Measurements from ENCODE around the gene NR4A1.

DNA sequence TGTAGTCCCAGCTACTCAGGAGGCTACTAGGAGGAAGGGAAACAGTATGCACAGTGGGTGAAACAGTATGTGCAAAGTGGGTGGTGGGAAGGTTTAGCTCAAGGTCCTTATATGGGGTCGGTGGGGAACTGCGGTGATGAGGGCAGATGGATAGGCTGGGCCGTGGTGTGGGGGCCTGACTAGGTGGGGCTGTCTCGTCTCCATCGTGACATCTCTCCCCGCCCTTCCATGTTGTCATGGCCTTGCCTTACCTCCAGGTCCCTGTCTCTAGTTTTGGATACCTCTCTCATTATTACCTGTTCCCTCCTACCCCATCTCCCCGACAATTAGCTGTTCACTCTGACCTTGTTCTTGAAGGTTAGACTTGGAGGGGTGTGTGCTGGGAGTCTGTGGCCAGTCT is 4.4 kb upstream of the NR4A1 start:
- TF ChIP-seq, protein P1, sequence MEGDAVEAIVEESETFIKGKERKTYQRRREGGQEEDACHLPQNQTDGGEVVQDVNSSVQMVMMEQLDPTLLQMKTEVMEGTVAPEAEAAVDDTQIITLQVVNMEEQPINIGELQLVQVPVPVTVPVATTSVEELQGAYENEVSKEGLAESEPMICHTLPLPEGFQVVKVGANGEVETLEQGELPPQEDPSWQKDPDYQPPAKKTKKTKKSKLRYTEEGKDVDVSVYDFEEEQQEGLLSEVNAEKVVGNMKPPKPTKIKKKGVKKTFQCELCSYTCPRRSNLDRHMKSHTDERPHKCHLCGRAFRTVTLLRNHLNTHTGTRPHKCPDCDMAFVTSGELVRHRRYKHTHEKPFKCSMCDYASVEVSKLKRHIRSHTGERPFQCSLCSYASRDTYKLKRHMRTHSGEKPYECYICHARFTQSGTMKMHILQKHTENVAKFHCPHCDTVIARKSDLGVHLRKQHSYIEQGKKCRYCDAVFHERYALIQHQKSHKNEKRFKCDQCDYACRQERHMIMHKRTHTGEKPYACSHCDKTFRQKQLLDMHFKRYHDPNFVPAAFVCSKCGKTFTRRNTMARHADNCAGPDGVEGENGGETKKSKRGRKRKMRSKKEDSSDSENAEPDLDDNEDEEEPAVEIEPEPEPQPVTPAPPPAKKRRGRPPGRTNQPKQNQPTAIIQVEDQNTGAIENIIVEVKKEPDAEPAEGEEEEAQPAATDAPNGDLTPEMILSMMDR (IDR thresholded peaks at IDR 0.05) = no peak
- TF ChIP-seq POLR2A (IDR thresholded peaks at IDR 0.05) = no peak
- TF ChIP-seq POLR2AphosphoS5 (IDR thresholded peaks at IDR 0.05) = no peak
